ENCODE results near the gene SELENOK. TPM values are rescaled to one million over a fixed set of nuclear protein-coding genes. Genes with fewer than 3 reads are reported as not detected.

The SELENOK gene
- total and polyA plus RNA-seq, 2 of the 13 experiments (the other 11 are each of a cell fraction or from before 2014, with no cell fraction given), result 67.0 to 81.0 TPM

DNA sequence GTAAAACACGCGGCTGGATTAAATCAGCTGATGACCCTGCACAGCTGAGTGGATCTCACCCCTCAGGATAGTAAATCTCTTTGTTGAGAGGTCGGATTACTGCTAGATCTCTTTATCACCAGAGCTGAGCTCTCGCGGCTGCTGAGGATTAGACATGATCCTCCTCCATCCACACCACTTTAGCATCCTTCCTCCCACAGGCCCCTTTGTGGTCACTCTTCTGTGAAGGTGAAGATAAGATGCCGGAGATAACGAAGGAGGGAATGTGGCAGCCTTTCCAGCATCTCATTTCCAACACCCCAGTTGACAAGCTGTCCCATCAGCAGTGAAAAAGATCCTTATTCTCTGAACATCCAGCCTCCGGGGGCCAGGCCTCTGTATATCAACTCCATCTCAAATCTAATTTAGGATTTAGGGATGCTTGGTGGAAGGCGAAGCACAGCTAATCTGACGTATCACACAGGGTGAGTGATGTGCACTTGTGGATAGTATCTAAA is 47.5 kb upstream of the SELENOK start:
- in situ Hi-C loops (cut with HindIII; ENCODE audit: extremely low pct_ligation_motif_present, low pct_unique_long_range_greater_than_20kb) (loop anchor here (10.0 kb wide), 1 partner anchor 436 kb away; no protein-coding TSS in a partner anchor), intact Hi-C loops (cut with micrococcal nuclease; ENCODE audit: unreplicated experiment) (loop anchor here (5.0 kb wide), 1 partner anchor 488 kb away; no protein-coding TSS in a partner anchor)
- no peak for ATAC-seq
- no TSS peak for BruUV-seq (replicated peaks)
- Histone ChIP-seq H3K4me1 (ENCODE audit: insufficient read depth, low read length) (no peaks in the 10 kb centered on the region), H2AFZ (ENCODE audit: low read length) (no peak overlapping the region), H3K36me3 (replicated peaks in 1 of 2; ENCODE audit: control insufficient read depth in 1 of 2, insufficient read depth in 2 of 2, low read length in 2 of 2) (no peaks in the 10 kb centered on the region), H3K9me3 (ENCODE audit: low read length) (peaks cover 9% of the 10 kb centered on the region), H3K27me3 (ENCODE audit: control insufficient read depth in 1 of 2, insufficient read depth in 2 of 2, low read length in 2 of 2) (no peaks in the 10 kb centered on the region; a peak in 2 of 5 replicates), H3K79me2 (ENCODE audit: insufficient read depth, low read length) (no peaks in the 10 kb centered on the region), H4K20me1 (ENCODE audit: insufficient read depth, low read length) (no peaks in the 10 kb centered on the region), H3K27ac (ENCODE audit: extremely low read length, insufficient read depth, low read length) (no peak overlapping the region), H3K4me2 (ENCODE audit: low read depth, low read length) (no peak overlapping the region), H3K4me3 (replicated peaks in 1 of 3; ENCODE audit: insufficient read depth in 1 of 3, low read depth in 2 of 3, low read length in 3 of 3) (no peak overlapping the region), H3K9ac (ENCODE audit: insufficient read depth, low read depth, low read length) (no peak overlapping the region)
- FAIRE-seq, result no peak
- ChIA-PET CTCF (ENCODE audit: low intra/inter-chr PET ratio, low total read pairs) (interaction anchor here (1.3 kb wide), 1 partner anchor 436 kb away, joined by 3 read pairs; no protein-coding TSS in a partner anchor), POLR2A (no interaction called here)
- DNase-seq (ENCODE audit: low spot score), result no peak
- 21% methylated on average over 10 of the region's 10 CpGs for WGBS (ENCODE audit: low lambda C conversion rate)
- TF ChIP-seq ZNF788 (CRISPR knock-in tag; IDR thresholded peaks at IDR 0.05; ENCODE audit: borderline replicate concordance) (no peak), ELF1 (CRISPR knock-in tag; IDR thresholded peaks at IDR 0.05) (no peak), TCF7 (IDR thresholded peaks at IDR 0.05; ENCODE audit: low read depth) (no peak)
- TF ChIP-seq, protein P1, sequence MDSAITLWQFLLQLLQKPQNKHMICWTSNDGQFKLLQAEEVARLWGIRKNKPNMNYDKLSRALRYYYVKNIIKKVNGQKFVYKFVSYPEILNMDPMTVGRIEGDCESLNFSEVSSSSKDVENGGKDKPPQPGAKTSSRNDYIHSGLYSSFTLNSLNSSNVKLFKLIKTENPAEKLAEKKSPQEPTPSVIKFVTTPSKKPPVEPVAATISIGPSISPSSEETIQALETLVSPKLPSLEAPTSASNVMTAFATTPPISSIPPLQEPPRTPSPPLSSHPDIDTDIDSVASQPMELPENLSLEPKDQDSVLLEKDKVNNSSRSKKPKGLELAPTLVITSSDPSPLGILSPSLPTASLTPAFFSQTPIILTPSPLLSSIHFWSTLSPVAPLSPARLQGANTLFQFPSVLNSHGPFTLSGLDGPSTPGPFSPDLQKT (CRISPR knock-in tag; IDR thresholded peaks at IDR 0.05; ENCODE audit: borderline replicate concordance), result no peak
- TF ChIP-seq, protein P2, sequence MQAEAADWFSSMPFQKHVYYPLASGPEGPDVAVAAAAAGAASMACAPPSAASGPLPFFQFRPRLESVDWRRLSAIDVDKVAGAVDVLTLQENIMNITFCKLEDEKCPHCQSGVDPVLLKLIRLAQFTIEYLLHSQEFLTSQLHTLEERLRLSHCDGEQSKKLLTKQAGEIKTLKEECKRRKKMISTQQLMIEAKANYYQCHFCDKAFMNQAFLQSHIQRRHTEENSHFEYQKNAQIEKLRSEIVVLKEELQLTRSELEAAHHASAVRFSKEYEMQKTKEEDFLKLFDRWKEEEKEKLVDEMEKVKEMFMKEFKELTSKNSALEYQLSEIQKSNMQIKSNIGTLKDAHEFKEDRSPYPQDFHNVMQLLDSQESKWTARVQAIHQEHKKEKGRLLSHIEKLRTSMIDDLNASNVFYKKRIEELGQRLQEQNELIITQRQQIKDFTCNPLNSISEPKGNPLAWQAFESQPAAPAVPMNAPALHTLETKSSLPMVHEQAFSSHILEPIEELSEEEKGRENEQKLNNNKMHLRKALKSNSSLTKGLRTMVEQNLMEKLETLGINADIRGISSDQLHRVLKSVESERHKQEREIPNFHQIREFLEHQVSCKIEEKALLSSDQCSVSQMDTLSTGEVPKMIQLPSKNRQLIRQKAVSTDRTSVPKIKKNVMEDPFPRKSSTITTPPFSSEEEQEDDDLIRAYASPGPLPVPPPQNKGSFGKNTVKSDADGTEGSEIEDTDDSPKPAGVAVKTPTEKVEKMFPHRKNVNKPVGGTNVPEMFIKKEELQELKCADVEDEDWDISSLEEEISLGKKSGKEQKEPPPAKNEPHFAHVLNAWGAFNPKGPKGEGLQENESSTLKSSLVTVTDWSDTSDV (CRISPR knock-in tag; IDR thresholded peaks at IDR 0.05), result no peak
- TF ChIP-seq, protein P3, sequence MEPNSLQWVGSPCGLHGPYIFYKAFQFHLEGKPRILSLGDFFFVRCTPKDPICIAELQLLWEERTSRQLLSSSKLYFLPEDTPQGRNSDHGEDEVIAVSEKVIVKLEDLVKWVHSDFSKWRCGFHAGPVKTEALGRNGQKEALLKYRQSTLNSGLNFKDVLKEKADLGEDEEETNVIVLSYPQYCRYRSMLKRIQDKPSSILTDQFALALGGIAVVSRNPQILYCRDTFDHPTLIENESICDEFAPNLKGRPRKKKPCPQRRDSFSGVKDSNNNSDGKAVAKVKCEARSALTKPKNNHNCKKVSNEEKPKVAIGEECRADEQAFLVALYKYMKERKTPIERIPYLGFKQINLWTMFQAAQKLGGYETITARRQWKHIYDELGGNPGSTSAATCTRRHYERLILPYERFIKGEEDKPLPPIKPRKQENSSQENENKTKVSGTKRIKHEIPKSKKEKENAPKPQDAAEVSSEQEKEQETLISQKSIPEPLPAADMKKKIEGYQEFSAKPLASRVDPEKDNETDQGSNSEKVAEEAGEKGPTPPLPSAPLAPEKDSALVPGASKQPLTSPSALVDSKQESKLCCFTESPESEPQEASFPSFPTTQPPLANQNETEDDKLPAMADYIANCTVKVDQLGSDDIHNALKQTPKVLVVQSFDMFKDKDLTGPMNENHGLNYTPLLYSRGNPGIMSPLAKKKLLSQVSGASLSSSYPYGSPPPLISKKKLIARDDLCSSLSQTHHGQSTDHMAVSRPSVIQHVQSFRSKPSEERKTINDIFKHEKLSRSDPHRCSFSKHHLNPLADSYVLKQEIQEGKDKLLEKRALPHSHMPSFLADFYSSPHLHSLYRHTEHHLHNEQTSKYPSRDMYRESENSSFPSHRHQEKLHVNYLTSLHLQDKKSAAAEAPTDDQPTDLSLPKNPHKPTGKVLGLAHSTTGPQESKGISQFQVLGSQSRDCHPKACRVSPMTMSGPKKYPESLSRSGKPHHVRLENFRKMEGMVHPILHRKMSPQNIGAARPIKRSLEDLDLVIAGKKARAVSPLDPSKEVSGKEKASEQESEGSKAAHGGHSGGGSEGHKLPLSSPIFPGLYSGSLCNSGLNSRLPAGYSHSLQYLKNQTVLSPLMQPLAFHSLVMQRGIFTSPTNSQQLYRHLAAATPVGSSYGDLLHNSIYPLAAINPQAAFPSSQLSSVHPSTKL (CRISPR knock-in tag; IDR thresholded peaks at IDR 0.05), result no peak
- TF ChIP-seq, protein P4, sequence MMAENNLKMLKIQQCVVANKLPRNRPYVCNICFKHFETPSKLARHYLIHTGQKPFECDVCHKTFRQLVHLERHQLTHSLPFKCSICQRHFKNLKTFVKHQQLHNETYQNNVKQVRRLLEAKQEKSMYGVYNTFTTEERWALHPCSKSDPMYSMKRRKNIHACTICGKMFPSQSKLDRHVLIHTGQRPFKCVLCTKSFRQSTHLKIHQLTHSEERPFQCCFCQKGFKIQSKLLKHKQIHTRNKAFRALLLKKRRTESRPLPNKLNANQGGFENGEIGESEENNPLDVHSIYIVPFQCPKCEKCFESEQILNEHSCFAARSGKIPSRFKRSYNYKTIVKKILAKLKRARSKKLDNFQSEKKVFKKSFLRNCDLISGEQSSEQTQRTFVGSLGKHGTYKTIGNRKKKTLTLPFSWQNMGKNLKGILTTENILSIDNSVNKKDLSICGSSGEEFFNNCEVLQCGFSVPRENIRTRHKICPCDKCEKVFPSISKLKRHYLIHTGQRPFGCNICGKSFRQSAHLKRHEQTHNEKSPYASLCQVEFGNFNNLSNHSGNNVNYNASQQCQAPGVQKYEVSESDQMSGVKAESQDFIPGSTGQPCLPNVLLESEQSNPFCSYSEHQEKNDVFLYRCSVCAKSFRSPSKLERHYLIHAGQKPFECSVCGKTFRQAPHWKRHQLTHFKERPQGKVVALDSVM (CRISPR knock-in tag; IDR thresholded peaks at IDR 0.05), result no peak
